ENCODE measurements around the gene STARD3.

Gene STARD3

GRCh38 chr17:39634384-39634871, 2.5 kb upstream of the STARD3 start:
- no peak for DNase-seq (ENCODE audit: extremely low read depth in 1 of 2, low read depth in 1 of 2)

- DNase-seq (ENCODE audit: extremely low read depth in 1 of 2, low read depth in 1 of 2) = no peak
Measured at GRCh38 chr17:39635614-39636176, 1.2 kb upstream of the STARD3 start.

- DNase-seq (ENCODE audit: extremely low read depth in 1 of 2, low read depth in 1 of 2) = no peak
Measured at GRCh38 chr17:39636587-39636926, 387 bp upstream of the STARD3 start.

GRCh38 chr17:39638317-39638716, 1.4 kb downstream of the STARD3 start:
- DNase-seq (ENCODE audit: extremely low read depth in 1 of 2, low read depth in 1 of 2) = no peak

GRCh38 chr17:39639043-39639442, 2.1 kb downstream of the STARD3 start:
- no peak for DNase-seq (ENCODE audit: extremely low read depth in 1 of 2, low read depth in 1 of 2)

GRCh38 chr17:39639566-39640458, 2.9 kb downstream of the STARD3 start:
- no peak for DNase-seq (ENCODE audit: extremely low read depth in 1 of 2, low read depth in 1 of 2)

GRCh38 chr17:39640591-39641031, 3.7 kb downstream of the STARD3 start:
- no peak for DNase-seq (ENCODE audit: extremely low read depth in 1 of 2, low read depth in 1 of 2)

GRCh38 chr17:39641097-39641496, 4.2 kb downstream of the STARD3 start:
- DNase-seq (ENCODE audit: extremely low read depth in 1 of 2, low read depth in 1 of 2) = no peak

GRCh38 chr17:39641883-39642282, 4.9 kb downstream of the STARD3 start:
- no peak for DNase-seq (ENCODE audit: extremely low read depth in 1 of 2, low read depth in 1 of 2)

GRCh38 chr17:39642291-39643074, 5.5 kb downstream of the STARD3 start:
- no peak for DNase-seq (ENCODE audit: extremely low read depth in 1 of 2, low read depth in 1 of 2)

- no peak for DNase-seq (ENCODE audit: extremely low read depth in 1 of 2, low read depth in 1 of 2)
Measured at GRCh38 chr17:39643271-39643670, 6.3 kb downstream of the STARD3 start.

GRCh38 chr17:39647256-39647655, 10.3 kb downstream of the STARD3 start:
- no peak for DNase-seq (ENCODE audit: extremely low read depth in 1 of 2, low read depth in 1 of 2)

GRCh38 chr17:39648616-39649366, 11.8 kb downstream of the STARD3 start:
- DNase-seq (ENCODE audit: extremely low read depth in 1 of 2, low read depth in 1 of 2) = no peak

GRCh38 chr17:39650121-39650579, 13.2 kb downstream of the STARD3 start:
- no peak for DNase-seq (ENCODE audit: extremely low read depth in 1 of 2, low read depth in 1 of 2)

- no peak for DNase-seq (ENCODE audit: extremely low read depth in 1 of 2, low read depth in 1 of 2)
Measured at GRCh38 chr17:39651923-39652586, 15.1 kb downstream of the STARD3 start.

GRCh38 chr17:39652587-39653315, 15.8 kb downstream of the STARD3 start:
- DNase-seq (ENCODE audit: extremely low read depth in 1 of 2, low read depth in 1 of 2) = no peak

GRCh38 chr17:39653316-39653661, 16.3 kb downstream of the STARD3 start:
- DNase-seq (ENCODE audit: extremely low read depth in 1 of 2, low read depth in 1 of 2) = no peak

- DNase-seq (ENCODE audit: extremely low read depth in 1 of 2, low read depth in 1 of 2) = peak; percentile 36 to 67
Measured at GRCh38 chr17:39653662-39654331, 16.9 kb downstream of the STARD3 start.

- no peak for DNase-seq (ENCODE audit: extremely low read depth in 1 of 2, low read depth in 1 of 2)
Measured at GRCh38 chr17:39655105-39655504, 18.2 kb downstream of the STARD3 start.
